ENCODE measurements around the gene SH3BP5L. TPM values are rescaled to one million over a fixed set of nuclear protein-coding genes. Genes with fewer than 3 reads are reported as not detected.
A peak's percentile ranks its signal among the peaks of the same experiment; 100 is the strongest.

Gene SH3BP5L
- total and polyA plus RNA-seq, 7 donors = 18.6 to 52.7 (median 26.9) TPM

GRCh38 chr1:248852481-248853405 is 27.0 kb upstream of the SH3BP5L start:
- intact Hi-C loops (cut with DNase I) = no loop called here
- peaks cover 5% of the 10 kb centered on the region for H3K4me1 ChIP-seq
- H3K4me3 ChIP-seq = no peak overlapping the region
- H3K27me3 ChIP-seq (ENCODE audit: insufficient read depth in 3 of 3, low read length in 2 of 3) = no peaks in the 10 kb centered on the region
- H3K9me3 ChIP-seq = no peaks in the 10 kb centered on the region
- 49 to 68% (median 66%) methylated on average over 7 of the region's 7 CpGs for WGBS, 3 donors
- peak in 2 of 4 donors; percentile 15 to 36 for ATAC-seq
- no peak for DNase-seq
- TF ChIP-seq, protein P1, sequence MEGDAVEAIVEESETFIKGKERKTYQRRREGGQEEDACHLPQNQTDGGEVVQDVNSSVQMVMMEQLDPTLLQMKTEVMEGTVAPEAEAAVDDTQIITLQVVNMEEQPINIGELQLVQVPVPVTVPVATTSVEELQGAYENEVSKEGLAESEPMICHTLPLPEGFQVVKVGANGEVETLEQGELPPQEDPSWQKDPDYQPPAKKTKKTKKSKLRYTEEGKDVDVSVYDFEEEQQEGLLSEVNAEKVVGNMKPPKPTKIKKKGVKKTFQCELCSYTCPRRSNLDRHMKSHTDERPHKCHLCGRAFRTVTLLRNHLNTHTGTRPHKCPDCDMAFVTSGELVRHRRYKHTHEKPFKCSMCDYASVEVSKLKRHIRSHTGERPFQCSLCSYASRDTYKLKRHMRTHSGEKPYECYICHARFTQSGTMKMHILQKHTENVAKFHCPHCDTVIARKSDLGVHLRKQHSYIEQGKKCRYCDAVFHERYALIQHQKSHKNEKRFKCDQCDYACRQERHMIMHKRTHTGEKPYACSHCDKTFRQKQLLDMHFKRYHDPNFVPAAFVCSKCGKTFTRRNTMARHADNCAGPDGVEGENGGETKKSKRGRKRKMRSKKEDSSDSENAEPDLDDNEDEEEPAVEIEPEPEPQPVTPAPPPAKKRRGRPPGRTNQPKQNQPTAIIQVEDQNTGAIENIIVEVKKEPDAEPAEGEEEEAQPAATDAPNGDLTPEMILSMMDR (IDR thresholded peaks at IDR 0.05) = no peak
- H3K27ac ChIP-seq = no peak overlapping the region
- H3K36me3 ChIP-seq (ENCODE audit: insufficient read depth in 1 of 2, low read depth in 1 of 2) = peaks cover 7 to 57% of the 10 kb centered on the region in 2 donors

- ATAC-seq = peak in 1 of 4 donors; percentile 15
- TF ChIP-seq, protein P1 (IDR thresholded peaks at IDR 0.05) = no peak
- H3K9me3 ChIP-seq = no peaks in the 10 kb centered on the region
- no peak overlapping the region for H3K4me3 ChIP-seq
- peaks cover 18 to 70% of the 10 kb centered on the region in 2 donors for H3K36me3 ChIP-seq (ENCODE audit: insufficient read depth in 1 of 2, low read depth in 1 of 2)
- intact Hi-C loops (cut with DNase I) = no loop called here
- H3K4me1 ChIP-seq = no peaks in the 10 kb centered on the region
- 85 to 95% (median 92%) methylated on average over 2 of the region's 2 CpGs for WGBS, 3 donors
- H3K27me3 ChIP-seq (ENCODE audit: insufficient read depth in 3 of 3, low read length in 2 of 3) = no peaks in the 10 kb centered on the region
- DNase-seq = no peak
- no peak overlapping the region for H3K27ac ChIP-seq
Measured at GRCh38 chr1:248851390-248851789, 25.7 kb upstream of the SH3BP5L start.

DNA sequence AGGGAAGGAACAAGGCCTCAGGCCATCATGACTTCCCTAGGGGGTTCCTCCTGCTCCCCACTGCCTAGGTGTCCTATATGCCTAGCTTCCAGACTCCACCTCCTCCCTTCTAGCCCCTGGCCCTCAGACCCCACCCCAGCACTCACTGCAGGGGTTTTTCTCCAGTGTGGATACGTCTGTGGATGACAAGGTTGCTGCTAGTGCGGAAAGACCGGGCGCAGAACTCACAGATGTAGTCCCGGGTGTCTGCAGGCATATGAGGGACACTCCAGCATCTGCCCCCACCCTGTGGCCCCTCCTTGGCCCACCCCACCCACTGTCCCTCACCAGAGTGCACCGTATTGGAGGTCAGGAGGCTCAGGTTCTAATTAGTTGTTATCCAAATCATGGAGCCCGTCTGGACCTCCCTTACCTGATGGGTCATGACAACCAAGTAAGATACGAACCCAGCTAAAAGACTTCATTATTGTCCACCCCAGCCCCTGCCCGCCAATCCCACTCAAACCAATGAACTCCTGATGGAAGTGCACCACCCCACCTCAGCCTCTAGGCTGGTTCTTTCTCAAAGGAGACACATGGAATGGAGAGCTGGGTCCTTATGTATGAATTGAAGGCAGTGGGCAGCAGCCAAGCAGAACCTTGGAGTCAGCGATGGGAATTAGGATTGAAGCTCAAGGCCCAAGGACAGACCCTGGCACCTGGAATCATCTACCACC is 25.0 kb upstream of the SH3BP5L start:
- no peak overlapping the region for H3K4me3 ChIP-seq
- no peak for DNase-seq
- intact Hi-C loops (cut with DNase I) = no loop called here
- H3K36me3 ChIP-seq (ENCODE audit: insufficient read depth in 1 of 2, low read depth in 1 of 2) = peaks cover 21 to 77% of the 10 kb centered on the region in 2 donors
- TF ChIP-seq, protein P1 (IDR thresholded peaks at IDR 0.05) = no peak
- ATAC-seq = no peak
- WGBS, 3 donors = 79 to 82% (median 79%) methylated on average over 10 of the region's 10 CpGs
- H3K9me3 ChIP-seq = no peaks in the 10 kb centered on the region
- no peak overlapping the region for H3K27ac ChIP-seq
- H3K4me1 ChIP-seq = no peaks in the 10 kb centered on the region
- no peaks in the 10 kb centered on the region for H3K27me3 ChIP-seq (ENCODE audit: insufficient read depth in 3 of 3, low read length in 2 of 3)

DNA sequence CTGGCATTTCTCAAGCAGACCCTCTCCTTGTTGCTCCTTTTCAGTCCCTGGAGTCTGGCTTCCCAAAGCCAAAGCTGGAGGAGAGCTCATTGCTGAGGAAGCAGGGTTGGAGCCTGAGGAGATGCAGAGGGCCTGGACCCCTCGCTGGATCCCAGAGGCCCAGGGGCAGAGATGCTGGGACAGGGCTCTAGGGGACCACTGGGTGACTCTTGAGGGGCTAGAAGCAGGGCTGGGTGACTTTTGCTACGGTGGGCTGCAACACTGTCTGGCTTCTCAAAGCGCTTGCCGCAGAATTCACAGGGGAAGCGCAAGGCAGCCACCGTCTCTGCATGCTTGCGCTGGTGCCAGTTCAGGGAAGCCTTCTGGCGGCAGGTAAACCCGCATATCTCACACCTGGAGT is 24.4 kb upstream of the SH3BP5L start:
- intact Hi-C loops (cut with DNase I) = no loop called here
- WGBS, 3 donors = 91 to 95% (median 93%) methylated on average over 9 of the region's 9 CpGs
- DNase-seq (no peak), ATAC-seq (no peak)
- Histone ChIP-seq H3K4me1 (no peaks in the 10 kb centered on the region), H3K4me3 (no peak overlapping the region), H3K36me3 (ENCODE audit: insufficient read depth in 1 of 2, low read depth in 1 of 2) (peaks cover 21 to 78% of the 10 kb centered on the region in 2 donors), H3K9me3 (no peaks in the 10 kb centered on the region), H3K27ac (no peak overlapping the region), H3K27me3 (ENCODE audit: insufficient read depth in 3 of 3, low read length in 2 of 3) (no peaks in the 10 kb centered on the region)
- TF ChIP-seq, protein P1 (IDR thresholded peaks at IDR 0.05) = no peak
